GM21723 (cell line): ENCODE data around the gene PIK3AP1.

Experiments
- ATAC-seq: cut with Tn5 transposase; IDR thresholded peaks from one replicate; pipeline ENCODE4 v1.9.1; 2021; ENCODE audit warnings: mild to moderate bottlenecking, moderate library complexity; ENCODE audit not compliant: unreplicated experiment

Gene PIK3AP1

DNA sequence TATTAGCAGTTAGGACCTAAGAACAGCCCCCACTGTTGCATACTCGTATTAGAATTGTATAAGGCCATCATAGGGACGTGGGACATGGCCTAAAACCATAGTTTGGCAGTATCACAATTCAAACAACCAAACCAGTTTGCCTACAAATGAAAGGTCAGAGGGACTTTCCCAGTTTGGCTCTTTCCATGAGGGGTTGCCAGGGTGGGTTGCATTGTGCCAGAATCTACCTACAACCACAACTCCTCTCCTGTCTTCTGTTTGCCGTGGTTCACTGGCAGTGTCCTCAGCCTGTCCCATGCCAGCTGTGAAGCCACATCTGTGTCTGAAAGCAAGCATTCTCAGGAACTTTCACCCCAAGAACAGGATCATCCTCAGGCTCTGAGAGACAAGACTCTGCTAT, 44.5 kb downstream of the PIK3AP1 start:
- ATAC-seq = no peak

DNA sequence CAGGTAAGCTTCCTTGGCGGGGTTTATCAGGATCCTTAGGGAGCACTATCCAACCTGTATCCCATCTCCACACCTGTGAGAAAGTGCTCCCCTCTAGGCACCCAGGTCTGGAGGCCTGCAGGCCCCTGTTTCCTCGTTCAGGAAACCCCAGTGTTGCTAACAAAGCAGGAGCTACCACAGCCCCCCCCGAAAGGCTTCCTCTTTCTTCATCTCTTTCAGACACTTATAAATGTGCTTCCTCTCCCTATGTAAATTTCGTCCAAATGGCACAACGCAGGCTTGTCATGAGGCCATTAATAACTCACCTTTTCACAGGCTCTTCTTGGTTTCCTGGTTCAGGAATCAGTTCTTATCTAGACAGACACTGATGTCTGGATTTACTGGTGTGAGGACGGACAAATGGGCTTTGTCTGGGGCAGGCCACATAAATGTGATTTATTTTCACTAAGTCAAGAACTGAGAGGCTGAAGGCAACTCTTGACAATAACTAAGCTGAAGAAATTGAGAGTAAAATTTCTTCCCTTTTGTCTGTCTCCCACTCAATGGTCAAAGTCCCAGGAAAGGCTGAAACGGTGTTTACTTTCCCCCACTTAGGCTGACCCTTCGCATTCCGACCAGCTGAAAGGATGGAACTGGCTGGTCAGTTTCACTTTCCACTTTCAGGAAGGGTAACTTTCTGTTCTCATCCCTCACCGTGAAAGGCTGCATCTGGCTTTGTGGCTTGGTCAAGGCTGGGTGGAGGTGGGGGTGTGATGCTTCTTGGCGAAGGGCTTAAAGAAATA, 46.8 kb downstream of the PIK3AP1 start:
- peak; percentile 55 for ATAC-seq

DNA sequence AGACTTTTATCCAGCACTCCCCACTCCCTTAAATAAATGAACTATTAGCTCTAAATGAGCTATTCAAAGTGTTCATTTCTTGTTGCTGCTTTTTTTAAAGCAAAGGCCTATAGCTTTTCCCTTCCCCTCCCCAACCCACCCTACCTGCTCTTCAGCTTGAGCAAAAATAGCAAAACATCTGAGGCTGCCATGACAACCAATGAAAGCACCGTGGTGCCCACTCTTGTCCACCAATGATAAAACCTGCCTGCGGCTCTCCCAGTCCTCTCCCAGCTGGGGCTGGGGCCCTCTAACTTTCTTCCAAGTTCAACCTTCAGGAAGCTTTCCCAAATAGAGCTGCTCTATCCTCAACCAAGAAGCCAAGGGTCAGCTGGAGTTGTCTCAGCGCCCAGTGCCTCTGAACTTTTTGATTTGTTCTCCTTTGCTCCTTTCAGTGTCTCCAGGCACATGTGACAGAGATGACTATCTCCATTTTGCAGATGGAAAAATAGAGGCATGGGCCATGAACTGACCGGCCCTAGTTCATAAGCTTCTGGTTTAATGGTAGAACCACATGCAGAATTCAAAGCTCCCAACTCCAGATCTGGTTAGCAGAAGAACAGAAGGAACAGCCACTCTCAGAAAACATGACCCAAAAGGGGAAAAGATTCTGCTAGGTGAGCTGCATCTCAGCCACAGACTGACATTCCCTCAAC, 47.7 kb downstream of the PIK3AP1 start:
- no peak for ATAC-seq

DNA sequence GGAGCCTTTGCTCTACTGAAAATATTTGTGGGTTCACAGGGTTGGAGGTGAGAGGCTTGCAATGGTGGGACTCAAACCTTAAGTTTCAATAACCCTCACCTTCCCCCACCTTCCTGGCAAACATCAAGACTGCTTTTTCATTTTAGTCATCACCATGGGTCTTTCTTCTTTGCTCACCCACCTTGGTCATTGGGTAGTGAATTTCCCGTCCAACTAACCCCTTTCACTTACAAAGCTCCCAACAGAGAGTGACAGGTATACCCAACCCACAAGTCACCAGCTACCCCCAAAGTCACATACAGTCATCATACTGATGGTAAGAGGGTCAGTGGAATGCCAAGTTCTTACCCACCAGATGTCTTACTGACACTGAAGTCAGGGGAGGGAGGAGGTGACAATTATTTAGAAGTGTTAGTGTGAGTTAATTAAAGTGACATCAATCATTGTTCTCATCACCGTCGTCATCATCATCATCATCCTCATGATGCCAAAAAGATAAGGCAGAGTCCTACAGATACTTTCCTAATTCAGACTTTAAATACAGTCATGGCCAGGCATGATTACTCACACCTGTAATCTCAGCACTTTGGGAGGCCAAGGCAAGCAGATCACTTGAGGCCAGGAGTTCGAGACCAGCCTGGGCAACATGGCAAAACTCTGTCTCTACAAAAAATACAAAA, 49.0 kb downstream of the PIK3AP1 start:
- ATAC-seq = no peak

DNA sequence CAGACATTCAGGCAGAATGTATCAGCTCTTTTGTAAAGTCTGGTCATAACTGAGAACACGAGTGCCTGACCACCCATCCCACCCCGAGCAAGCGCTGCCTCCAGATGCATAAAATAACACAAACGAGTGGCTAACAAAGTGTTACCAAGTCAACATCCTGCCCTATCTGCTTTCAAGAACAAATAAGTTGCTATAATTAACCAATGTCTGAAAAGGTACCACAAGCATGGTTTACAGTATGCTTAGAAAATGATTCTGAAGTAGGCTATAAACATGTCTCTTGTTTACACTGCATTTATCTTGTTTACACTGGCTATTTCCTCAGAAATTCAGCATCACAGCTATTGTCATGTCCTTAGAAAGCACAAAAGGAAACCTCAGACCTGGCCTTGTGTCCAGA, 49.5 kb downstream of the PIK3AP1 start:
- no peak for ATAC-seq

DNA sequence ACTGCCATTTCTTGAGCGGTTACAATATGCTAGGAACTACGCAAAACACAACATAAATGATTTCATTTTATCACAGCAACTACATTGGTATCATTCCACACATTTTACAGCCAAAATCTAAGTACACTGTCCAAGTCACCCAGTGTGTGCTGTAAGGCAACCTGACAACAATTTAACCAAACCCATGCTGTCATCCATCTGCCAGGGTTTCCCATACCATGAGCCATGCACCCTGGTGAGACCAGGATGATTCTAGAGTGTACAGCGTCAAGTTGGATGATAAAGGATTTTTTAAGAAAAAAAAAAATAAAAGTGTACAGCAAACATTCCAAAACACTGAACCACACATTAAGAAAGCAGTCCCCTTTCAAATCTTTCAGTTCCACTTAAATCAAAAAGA, 52.9 kb downstream of the PIK3AP1 start:
- ATAC-seq = no peak

DNA sequence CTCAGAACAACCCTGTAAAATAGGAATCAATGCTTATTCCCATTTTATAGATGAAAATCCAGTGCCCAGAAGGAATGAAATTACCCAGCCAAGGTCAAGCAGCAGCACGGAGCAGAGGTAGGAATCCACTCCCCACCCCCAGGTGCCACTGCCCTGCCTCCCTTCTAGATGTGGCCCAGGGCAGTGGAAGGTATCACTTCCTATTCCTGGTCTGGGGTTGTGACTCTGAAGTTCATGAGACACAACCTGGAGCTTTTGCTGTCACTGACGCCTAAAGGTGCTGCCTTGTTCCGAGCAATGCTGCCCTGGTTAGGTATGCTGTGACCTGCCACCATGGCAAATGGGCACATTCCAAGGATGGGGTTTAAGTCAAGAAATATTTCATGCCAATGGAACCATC, 53.6 kb downstream of the PIK3AP1 start:
- peak; percentile 45 for ATAC-seq

DNA sequence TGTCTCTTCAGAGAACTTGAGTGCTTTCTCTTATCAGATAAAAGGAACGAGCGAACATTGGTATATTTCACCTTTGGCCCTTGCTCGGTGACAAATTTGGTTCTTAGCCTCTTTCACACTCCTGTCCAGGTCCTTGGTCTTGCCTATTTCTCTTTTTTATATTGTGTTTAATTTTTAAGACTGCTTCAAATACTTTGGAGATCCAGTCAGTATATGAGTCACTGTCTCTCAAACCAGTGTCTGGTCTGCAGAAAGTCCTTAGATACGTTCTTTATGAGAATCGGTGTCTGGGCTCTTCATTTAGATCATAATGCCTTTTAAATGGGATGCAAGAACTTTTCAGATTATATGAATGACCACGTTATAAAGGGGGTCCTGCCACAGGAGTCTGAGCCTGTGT, 55.0 kb downstream of the PIK3AP1 start:
- no peak for ATAC-seq

DNA sequence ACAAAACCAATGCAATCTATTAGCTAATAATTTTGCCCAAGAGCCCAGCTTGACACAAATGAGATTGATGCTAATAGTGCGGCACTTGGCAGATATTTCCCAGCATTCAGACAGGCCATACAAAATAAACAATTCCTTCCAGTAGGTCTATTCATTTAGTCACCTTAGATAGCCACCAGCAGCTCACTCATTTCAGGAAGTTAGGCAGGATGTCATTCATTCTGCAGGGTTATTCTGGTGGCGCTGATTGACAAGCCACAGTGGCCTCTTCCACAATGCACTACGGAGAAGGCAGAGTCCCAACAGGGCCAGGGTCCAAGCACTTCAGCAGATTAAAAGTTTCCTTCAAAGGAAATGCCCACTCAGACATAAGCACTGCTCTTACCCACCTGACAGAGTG, 55.8 kb downstream of the PIK3AP1 start:
- ATAC-seq = no peak

DNA sequence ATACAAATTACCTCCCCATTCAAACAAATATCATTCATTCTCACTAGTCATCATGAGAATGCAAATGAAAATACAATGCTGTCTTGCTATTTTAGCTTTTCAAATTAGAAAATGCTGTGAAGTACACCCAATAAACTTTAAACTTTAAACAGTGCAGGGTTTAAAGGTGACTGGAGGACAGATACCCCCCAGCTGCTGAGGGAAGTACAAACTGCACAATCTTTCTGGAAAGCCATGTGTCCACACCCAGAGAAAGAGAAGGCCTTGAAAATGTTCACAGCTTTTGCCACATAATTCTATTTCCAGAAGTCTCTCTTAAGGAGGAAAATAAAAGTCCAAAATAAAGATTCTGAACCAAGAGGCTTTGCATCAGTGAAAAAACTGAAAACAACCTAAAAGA, 56.5 kb downstream of the PIK3AP1 start:
- ATAC-seq = no peak

DNA sequence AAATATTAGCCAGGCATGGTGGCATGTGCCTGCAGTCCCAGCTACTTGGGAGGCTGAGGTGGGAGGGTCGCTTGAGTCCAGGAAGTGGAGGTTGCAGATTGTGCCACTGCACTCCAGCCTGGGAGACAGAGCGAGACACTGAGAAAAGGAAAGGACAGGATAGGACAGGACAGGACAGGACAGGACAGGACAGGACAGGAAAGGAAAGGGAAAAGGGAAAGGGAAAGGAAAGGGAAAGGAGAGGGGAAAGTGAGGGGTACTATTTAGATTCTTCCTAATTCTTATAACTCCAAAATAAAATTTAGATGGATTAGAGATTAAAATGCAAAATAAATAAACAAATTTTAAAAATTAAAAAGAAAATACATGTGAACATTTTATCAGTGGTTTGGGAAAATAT, 58.7 kb downstream of the PIK3AP1 start:
- ATAC-seq = no peak

DNA sequence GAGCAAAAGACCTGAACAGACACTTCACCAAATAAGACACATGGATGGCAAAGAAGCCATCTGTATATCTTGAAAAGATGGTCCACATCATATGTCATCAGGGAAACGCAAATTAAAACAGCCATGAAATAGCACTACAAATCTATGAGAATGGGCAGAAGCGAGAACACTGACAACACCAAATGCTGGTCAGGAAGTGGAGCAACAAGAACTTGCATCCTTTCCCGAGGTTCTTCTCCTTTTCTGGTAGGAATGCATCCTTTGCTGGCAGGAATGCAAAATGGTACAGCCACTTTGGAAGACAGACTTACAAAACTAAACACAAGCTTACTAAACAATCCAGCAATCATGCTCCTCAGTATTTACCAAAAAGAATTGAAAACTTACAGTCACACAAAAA, 60.0 kb downstream of the PIK3AP1 start:
- no peak for ATAC-seq

DNA sequence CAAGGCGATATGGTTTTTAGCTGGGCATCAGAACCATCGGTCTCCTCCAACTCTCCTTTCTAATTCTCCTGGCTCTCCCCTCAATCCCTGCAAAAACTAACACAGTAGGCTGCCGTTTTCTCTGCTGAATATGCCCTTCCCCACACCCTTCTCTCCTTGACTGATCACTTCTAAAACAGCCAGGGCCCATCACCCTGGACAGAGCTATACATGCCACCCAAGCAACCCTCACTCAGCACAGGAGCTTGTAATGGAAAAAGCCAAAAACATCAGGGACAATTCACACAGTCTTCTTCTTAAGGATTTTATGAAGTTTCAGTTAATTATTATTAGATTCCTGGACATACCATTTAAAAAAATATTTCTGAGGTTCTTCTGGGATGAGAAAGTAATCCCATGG, 61.5 kb downstream of the PIK3AP1 start:
- no peak for ATAC-seq

DNA sequence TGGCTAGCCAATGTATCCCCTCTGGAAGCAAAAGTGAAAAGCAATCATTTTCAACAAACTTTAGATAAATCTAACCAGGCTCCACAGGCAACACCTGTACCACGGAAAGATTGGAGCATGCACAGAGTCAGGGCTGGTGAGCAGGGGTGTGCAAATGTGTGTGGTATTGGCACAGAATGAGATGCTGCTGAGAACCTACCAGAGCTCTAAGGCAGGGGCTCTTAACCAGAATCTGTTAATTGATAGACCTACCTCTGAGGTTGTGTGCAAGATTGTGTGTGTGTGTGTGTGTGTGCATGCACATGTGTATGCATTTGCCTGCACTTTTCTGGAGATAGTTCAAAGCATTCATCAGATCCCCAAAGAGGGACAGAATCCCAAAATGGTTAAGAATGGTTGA, 62.9 kb downstream of the PIK3AP1 start:
- ATAC-seq = no peak

DNA sequence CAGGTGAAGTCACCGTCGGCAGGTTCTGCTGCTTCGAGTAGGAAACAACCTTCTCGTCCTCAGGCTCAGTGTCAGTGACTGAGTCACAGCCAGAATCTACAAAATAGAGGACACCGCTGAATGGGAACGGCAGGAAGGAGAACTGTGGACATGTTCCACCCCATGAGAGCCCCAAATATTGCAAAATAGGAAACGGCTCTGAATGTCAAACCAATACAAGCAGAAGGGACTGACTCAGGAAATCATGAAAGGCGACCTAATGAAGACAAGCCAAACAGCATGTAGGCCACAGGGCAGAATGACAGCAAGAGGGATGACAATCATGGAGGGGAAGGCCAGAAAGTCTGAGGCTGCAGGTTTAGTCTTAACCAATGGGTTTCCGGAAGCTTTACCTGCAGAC, 63.5 kb downstream of the PIK3AP1 start:
- ATAC-seq = no peak

DNA sequence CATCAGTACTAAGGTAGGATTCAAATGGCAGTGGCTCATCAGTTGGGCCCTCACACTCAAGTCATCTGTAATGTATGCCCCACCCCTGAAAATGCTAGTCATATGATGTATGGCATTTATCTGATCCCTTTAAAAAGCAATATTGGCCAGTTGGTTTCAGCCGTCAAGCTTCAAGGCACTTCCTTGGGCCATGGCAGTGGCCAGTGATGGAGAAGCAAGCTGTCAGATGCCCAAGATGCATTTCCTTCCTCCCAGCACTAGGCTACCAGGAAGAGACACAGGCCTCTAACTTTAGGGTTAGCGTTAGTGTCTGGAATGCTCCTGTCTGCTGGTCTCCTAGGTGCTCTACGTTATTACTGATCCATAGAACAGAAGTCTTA, 64.1 kb downstream of the PIK3AP1 start:
- no peak for ATAC-seq

DNA sequence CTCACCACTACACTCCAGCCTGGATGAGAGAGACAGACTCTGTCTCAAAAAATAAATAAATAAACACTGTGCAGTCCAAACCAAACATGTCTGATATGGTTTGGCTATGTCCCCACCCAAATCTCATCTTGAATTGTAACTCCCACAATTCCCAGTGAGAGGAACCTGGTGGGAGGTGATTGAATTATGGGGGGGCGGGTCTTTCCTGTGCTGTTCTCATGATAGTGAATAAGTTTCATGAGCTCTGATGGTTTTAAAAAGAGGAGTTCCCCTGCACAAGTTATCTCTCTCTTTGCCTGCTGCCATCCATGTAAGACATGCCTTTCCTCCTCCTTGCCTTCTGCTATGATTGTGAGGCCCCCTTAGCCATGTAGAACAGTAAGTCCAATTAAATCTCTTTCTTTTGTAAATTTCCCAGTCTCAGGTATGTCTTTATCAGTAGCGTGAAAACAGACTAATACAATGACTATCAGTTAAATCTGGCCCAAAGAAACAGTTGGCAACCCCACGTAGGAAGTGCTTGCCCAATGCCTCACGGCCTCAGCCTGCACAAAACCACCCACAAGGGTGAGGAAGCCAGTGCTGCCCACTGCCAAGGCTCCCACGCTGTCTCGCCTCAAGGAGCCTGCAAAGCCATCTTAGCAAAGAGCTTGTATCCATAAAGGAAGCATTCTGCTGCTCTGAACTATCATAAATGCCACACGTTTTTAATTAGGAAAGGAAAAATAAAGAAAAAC, 64.7 kb downstream of the PIK3AP1 start:
- no peak for ATAC-seq

DNA sequence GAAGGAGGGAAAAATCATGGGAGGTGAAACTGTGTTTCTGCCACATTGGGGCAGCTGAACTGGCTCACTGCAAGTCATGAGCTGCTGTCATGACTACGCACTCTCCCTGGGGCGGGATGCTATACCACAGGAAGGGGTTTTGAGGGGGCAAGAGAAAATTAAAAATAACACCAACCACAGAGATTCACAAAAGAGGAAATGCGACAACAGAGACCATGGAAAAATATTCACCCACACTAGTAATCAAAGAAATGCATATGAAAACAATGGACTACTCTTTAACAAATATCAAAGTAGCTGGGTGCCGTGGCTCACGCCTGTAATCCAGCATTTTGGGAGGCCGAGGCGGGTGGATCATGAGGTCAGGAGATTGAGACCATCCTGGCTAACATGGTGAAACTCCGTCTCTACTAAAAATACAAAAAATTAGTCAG, 68.3 kb downstream of the PIK3AP1 start:
- peak; percentile 75 for ATAC-seq

DNA sequence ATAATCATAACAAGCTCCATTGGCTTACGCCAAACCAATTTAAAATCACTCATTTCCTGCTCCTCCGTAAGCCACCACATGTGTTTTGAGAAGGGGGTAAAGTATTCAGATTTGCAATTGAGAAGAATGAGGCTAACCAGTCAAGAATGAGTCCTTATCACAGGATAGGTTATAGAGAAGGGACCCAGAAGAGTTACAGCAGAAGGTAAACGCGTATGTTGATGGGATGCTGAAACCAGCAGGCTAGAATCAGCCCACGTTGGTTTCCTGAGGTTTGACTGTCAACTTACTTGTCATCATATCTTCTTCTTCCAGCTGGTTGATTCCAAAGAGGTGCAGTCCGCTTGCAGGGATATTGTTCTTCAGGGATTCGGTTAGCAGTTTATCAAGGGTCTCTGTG, 69.4 kb downstream of the PIK3AP1 start:
- ATAC-seq = no peak

DNA sequence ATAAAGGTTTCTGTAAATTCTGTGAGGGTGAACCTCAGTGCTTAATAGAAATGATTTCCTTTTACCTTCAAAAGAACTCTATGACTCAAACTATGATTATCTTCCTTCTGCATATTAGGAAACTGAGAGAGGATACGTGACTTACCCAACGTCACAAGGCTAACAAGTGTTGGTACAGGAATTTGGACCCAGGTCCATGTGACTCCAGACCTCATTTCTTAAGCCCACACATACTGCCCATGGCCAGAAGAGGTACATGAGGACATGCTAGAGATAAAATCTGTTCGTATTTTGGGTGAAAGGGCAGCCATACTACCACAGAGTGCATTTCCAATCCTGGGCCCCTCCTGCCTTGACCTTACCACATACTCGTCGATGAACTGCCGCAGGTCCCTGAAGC, 72.0 kb downstream of the PIK3AP1 start:
- no peak for ATAC-seq

DNA sequence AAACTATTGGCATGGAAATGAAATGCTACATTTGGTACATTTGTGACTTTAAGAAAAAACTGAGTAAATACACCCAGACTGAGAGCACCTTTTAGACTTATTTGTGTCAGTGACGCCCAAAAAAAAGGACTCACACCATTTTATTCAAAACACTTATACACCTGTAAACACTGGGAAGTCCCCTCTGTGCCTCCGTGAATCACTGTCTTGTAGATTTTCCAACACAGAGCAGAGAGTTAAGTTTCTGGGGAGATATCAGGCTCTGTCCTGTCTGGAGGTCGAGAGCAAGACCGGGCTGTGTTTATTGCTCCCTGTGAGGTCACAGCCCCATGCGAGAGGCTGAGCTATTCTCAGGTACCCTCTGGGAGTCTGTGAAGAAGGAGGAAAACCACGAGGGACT, 72.8 kb downstream of the PIK3AP1 start:
- no peak for ATAC-seq
